ENCODE measurements around the gene EAPP. TPM values are rescaled to one million over a fixed set of nuclear protein-coding genes. Genes with fewer than 3 reads are reported as not detected.

EAPP gene
- total and polyA plus RNA-seq, 2 of the 13 experiments (the other 11 are each of a cell fraction or from before 2014, with no cell fraction given): 68.7 to 110 TPM

GRCh38 chr14:34496679-34497513 is 42.6 kb downstream of the EAPP start (continued):
- TF ChIP-seq ZNF251 (CRISPR knock-in tag; IDR thresholded peaks at IDR 0.05) (no peak; the same call in 1 of the 2 replicates), ZNF614 (CRISPR knock-in tag; IDR thresholded peaks at IDR 0.05; ENCODE audit: borderline replicate concordance) (peak; percentile 55; the same call in 1 of the 2 replicates), CERS6 (CRISPR knock-in tag; IDR thresholded peaks at IDR 0.05) (no peak), SNAPC5 (CRISPR knock-in tag; IDR thresholded peaks at IDR 0.05; ENCODE audit: borderline replicate concordance) (peak; percentile 61; the same call in 1 of the 2 replicates), ARID4A (CRISPR knock-in tag; IDR thresholded peaks at IDR 0.05; ENCODE audit: borderline replicate concordance) (peak; percentile 54; the same call in 1 of the 2 replicates), SKIL (CRISPR knock-in tag; IDR thresholded peaks at IDR 0.05; ENCODE audit: borderline replicate concordance) (no peak), BRD4 (CRISPR knock-in tag; IDR thresholded peaks at IDR 0.05) (0 out of 2 replicates have a peak, but pooled peaks have one; percentile 1), NR1H2 (CRISPR knock-in tag; IDR thresholded peaks at IDR 0.05; ENCODE audit: borderline replicate concordance, low read depth) (no peak), ZIK1 (CRISPR knock-in tag; IDR thresholded peaks at IDR 0.05; ENCODE audit: borderline replicate concordance, low read depth) (no peak), ZNF770 (CRISPR knock-in tag; IDR thresholded peaks at IDR 0.05) (no peak), SRF (IDR thresholded peaks at IDR 0.05; ENCODE audit: low read depth, low read length) (peak; percentile 39; the same call in 1 of the 2 replicates), GABPB1 (CRISPR knock-in tag; IDR thresholded peaks at IDR 0.05) (peak; percentile 54; the same call in 1 of the 2 replicates), ZNF225 (CRISPR knock-in tag; IDR thresholded peaks at IDR 0.05) (no peak; the same call in 1 of the 2 replicates), MLX (CRISPR knock-in tag; IDR thresholded peaks at IDR 0.05) (peak; percentile 15; the same call in 1 of the 2 replicates), EEA1 (CRISPR knock-in tag; IDR thresholded peaks at IDR 0.05; ENCODE audit: borderline replicate concordance) (peak; percentile 85; the same call in 1 of the 2 replicates), ZNF772 (CRISPR knock-in tag; IDR thresholded peaks at IDR 0.05) (peak; percentile 77; the same call in 1 of the 2 replicates), CEBPB (IDR thresholded peaks at IDR 0.05; ENCODE audit: borderline replicate concordance, low read depth, low read length) (peak; percentile 48; the same call in 1 of the 2 replicates)
